Measurements from ENCODE around the gene SREBF1.

SREBF1 gene

GRCh38 chr17:17805575-17805974 lies 31.2 kb downstream of the SREBF1 start:
- Histone ChIP-seq H3K4me3 (ENCODE audit: low read depth in 1 of 2, low read length in 1 of 2) (no peak overlapping the region), H3K27ac (no peak overlapping the region), H3K4me1 (ENCODE audit: control insufficient read depth in 1 of 2, insufficient read depth in 1 of 2, low read depth in 1 of 2, low read length in 1 of 2) (no peaks in the 10 kb centered on the region), H3K27me3 (no peaks in the 10 kb centered on the region), H3K9me3 (no peaks in the 10 kb centered on the region), H3K36me3 (peaks cover 12% of the 10 kb centered on the region)
- no peak for TF ChIP-seq CTCF (IDR thresholded peaks at IDR 0.05)

DNA sequence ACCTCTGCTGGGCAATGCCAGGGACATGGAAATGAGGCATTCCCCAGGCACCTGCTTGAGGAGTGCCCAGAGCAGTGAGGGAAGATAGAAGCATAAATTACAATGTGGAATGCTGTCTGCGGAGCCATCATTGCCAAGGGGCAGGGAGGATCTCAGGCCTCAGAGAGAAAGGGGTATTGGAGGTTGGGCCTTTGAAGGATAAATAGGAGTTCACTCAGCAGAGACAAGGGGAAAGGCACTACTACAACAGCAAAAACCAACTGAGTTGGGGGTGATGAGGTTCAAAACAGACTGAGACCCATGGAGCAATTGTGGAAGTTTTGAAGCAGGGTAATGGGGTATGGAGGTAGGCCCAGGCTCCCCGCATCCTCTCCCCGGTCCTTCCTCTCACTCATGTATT lies 32.8 kb downstream of the SREBF1 start:
- no peaks in the 10 kb centered on the region for H3K27me3 ChIP-seq
- peaks cover 5% of the 10 kb centered on the region for H3K36me3 ChIP-seq

DNA sequence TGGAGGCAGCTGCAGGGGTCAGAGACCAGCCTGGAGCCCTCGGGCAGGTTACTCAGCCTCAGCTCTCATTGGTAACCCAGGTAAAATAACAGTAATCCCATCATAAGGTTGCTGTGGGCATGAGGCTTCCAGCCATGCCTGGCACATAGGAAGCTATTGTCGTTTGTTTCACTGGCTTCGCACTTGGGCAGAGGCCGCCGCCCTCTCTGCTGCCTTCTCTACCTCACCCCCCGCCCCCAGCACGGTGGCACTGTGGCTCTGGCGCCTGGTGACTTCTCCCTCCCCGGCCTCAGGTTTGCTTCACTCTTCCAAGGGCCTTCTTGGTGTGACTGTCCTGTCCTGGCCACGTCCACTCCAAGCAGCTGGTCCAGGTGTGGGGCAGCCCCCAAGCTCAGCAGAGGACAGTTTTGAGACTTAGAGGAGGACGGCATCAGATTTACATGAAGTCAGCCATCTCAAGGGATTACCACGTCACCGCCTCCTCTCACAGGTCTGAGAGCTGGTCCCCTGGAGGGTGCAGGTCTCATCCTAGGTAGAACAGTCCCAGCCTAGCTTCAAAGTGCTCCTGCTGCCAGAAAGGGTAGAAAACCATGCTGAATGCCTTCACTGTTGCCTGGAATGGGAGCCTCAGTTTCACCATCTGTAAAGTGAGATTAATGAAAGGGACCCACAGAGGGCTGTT lies 34.8 kb downstream of the SREBF1 start:
- TF ChIP-seq CTCF (IDR thresholded peaks at IDR 0.05) = no peak
- peaks cover 8% of the 10 kb centered on the region for H3K36me3 ChIP-seq

More for the DNA sequence above, 32.8 kb downstream of the SREBF1 start:
- no peak overlapping the region for H3K27ac ChIP-seq
- no peaks in the 10 kb centered on the region for H3K9me3 ChIP-seq
- no peak for TF ChIP-seq CTCF (IDR thresholded peaks at IDR 0.05)
- no peak overlapping the region for H3K4me3 ChIP-seq (ENCODE audit: low read depth in 1 of 2, low read length in 1 of 2)
- H3K4me1 ChIP-seq (ENCODE audit: control insufficient read depth in 1 of 2, insufficient read depth in 1 of 2, low read depth in 1 of 2, low read length in 1 of 2) = no peaks in the 10 kb centered on the region

GRCh38 chr17:17800504-17801021 lies 36.2 kb downstream of the SREBF1 start:
- peaks cover 19% of the 10 kb centered on the region for H3K36me3 ChIP-seq
- no peaks in the 10 kb centered on the region for H3K27me3 ChIP-seq
- TF ChIP-seq CTCF (IDR thresholded peaks at IDR 0.05) = no peak
- no peak overlapping the region for H3K4me3 ChIP-seq (ENCODE audit: low read depth in 1 of 2, low read length in 1 of 2)
- no peaks in the 10 kb centered on the region for H3K4me1 ChIP-seq (ENCODE audit: control insufficient read depth in 1 of 2, insufficient read depth in 1 of 2, low read depth in 1 of 2, low read length in 1 of 2)
- no peaks in the 10 kb centered on the region for H3K9me3 ChIP-seq
- no peak overlapping the region for H3K27ac ChIP-seq

More for the DNA sequence above, 34.8 kb downstream of the SREBF1 start:
- H3K27ac ChIP-seq = no peak overlapping the region
- H3K4me3 ChIP-seq (ENCODE audit: low read depth in 1 of 2, low read length in 1 of 2) = no peak overlapping the region
- no peaks in the 10 kb centered on the region for H3K4me1 ChIP-seq (ENCODE audit: control insufficient read depth in 1 of 2, insufficient read depth in 1 of 2, low read depth in 1 of 2, low read length in 1 of 2)
- no peaks in the 10 kb centered on the region for H3K27me3 ChIP-seq
- no peaks in the 10 kb centered on the region for H3K9me3 ChIP-seq

DNA sequence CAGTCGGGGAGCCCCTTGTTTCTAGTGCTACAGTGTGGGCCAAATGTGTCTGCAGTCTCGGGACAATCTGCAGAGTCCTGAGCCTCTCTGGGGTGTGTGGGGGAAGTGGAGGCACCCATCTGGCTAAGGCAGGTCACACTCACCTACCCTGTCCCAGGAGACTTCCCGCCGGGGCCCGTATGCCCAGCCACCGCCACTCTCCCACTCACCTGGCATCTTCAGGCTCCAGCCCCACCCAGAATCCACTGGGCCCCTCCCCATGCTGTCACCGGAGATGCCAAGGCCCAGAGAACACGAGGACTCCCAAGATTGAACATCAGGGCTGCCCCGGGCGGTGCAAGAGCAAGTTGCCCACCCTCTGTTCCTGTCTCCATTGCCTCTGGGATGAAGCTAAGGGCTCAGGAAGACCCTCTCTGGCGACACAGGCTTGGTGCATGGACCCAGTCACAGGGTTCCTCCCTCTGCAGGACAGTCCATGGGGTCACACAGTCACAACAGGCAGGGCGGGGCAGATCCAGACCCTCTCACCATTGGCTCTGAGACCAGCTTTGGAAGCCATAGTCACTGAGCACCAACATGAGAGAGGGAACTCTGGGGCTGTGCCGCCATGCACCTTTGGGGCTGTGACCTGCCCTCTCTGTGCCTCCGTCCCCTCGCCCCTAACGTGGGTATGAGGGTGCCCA lies 38.1 kb downstream of the SREBF1 start:
- TF ChIP-seq CTCF (IDR thresholded peaks at IDR 0.05) = no peak
- Histone ChIP-seq H3K4me1 (ENCODE audit: control insufficient read depth in 1 of 2, insufficient read depth in 1 of 2, low read depth in 1 of 2, low read length in 1 of 2) (no peaks in the 10 kb centered on the region), H3K27ac (no peak overlapping the region), H3K9me3 (no peaks in the 10 kb centered on the region), H3K4me3 (ENCODE audit: low read depth in 1 of 2, low read length in 1 of 2) (no peak overlapping the region), H3K36me3 (peaks cover 34% of the 10 kb centered on the region), H3K27me3 (no peaks in the 10 kb centered on the region)
